OCI-LY1 (cell line): Measurements from ENCODE around the gene STK24.

ENCODE experiments used
- H2AFZ ChIP-seq: fragments of 200-600 bp; sonication (generic), shearing (Covaris generic); 2 replicates; pipeline ENCODE4 v1.6.0; 2014; ENCODE audit warnings: antibody characterized with exemption, mild to moderate bottlenecking, low read length
- H3F3A ChIP-seq: fragments of 200-600 bp; sonication (generic), shearing (Covaris generic); 2 replicates; pipeline ENCODE4 v1.6.0; 2014; ENCODE audit warnings: mild to moderate bottlenecking, antibody characterized with exemption, low read length, moderate library complexity; ENCODE audit not compliant: insufficient read depth
- H3K27ac ChIP-seq: fragments of 200-600 bp; sonication (generic); 2 replicates; pipeline ENCODE4 v1.5.1; 2014; ENCODE audit warnings: low read length, mixed run types, mild to moderate bottlenecking, low read depth; ENCODE audit not compliant: poor library complexity, severe bottlenecking
- H3K27me3 ChIP-seq: fragments of 200-600 bp; sonication (generic); 2 replicates; pipeline ENCODE4 v1.6.0; 2014; ENCODE audit warnings: antibody characterized with exemption, mild to moderate bottlenecking, low read length, moderate library complexity; ENCODE audit not compliant: insufficient read depth
- H3K36me3 ChIP-seq: fragments of 200-600 bp; sonication (generic); 2 replicates; pipeline ENCODE4 v1.6.1; 2014; ENCODE audit warnings: mild to moderate bottlenecking, antibody characterized with exemption, low read length, moderate library complexity, mixed read lengths; ENCODE audit not compliant: insufficient read depth
- H3K4me1 ChIP-seq: fragments of 200-600 bp; sonication (generic); 2 replicates; pipeline ENCODE4 v1.5.1; 2014; ENCODE audit warnings: mild to moderate bottlenecking, low read length, moderate library complexity; ENCODE audit not compliant: insufficient read depth, severe bottlenecking
- H3K4me2 ChIP-seq: fragments of 200-600 bp; sonication (generic), shearing (Covaris generic); 2 replicates; pipeline ENCODE4 v1.6.1; 2014; ENCODE audit warnings: low read length
- H3K4me3 ChIP-seq: fragments of 200-600 bp; sonication (generic); 2 replicates; pipeline ENCODE4 v1.5.1; 2014; ENCODE audit warnings: low read length, low read depth, mild to moderate bottlenecking, mixed read lengths; ENCODE audit not compliant: poor library complexity, severe bottlenecking
- H3K79me2 ChIP-seq: fragments of 200-600 bp; shearing (Covaris generic); 2 replicates; pipeline ENCODE4 v1.6.1; 2016; ENCODE audit warnings: mixed run types, low read length, mixed read lengths; ENCODE audit not compliant: insufficient read depth
- H3K9ac ChIP-seq: fragments of 200-600 bp; sonication (generic), shearing (Covaris generic); 2 replicates; pipeline ENCODE4 v1.6.1; 2014; ENCODE audit warnings: mild to moderate bottlenecking, low read length, mixed read lengths
- H3K9me2 ChIP-seq: fragments of 200-600 bp; sonication (generic), shearing (Covaris generic); 2 replicates; pipeline ENCODE4 v1.6.1; 2014; ENCODE audit warnings: low read depth, mild to moderate bottlenecking, low read length, mixed read lengths
- H3K9me3 ChIP-seq: fragments of 200-600 bp; shearing (Covaris generic); 2 replicates; pipeline ENCODE4 v1.6.1; 2014; ENCODE audit warnings: low read length, mixed read lengths
- H4K20me1 ChIP-seq: fragments of 200-600 bp; sonication (generic), shearing (Covaris generic); 2 replicates; pipeline ENCODE4 v1.6.0; 2016; ENCODE audit warnings: mild to moderate bottlenecking, low read length; ENCODE audit not compliant: insufficient read depth
- CTCF ChIP-seq: fragments of 200-600 bp; sonication (generic), shearing (Covaris generic); IDR thresholded peaks from 2 replicates; pipeline ENCODE4 v1.5.1; 2017; ENCODE audit warnings: mild to moderate bottlenecking, antibody characterized with exemption, low read length, moderate library complexity, mixed read lengths
- EZH2 ChIP-seq: fragments of 200-600 bp; sonication (generic), shearing (Covaris generic); IDR thresholded peaks from 2 replicates; pipeline ENCODE4 v1.8.0; 2017; ENCODE audit warnings: borderline replicate concordance, mixed run types, mild to moderate bottlenecking, antibody characterized with exemption, low read length, moderate library complexity, mixed read lengths

The STK24 gene

GRCh38 chr13:98549728-98550317, 27.1 kb downstream of the STK24 start:
- H3F3A ChIP-seq, result no peaks in the 10 kb centered on the region
- H3K9me2 ChIP-seq, result no peaks in the 10 kb centered on the region
- H3K4me1 ChIP-seq, result peaks cover 6% of the 10 kb centered on the region
- H3K36me3 ChIP-seq, result peaks cover 11% of the 10 kb centered on the region
- no peaks in the 10 kb centered on the region for H3K9me3 ChIP-seq
- no peak overlapping the region for H3K9ac ChIP-seq
- no peak overlapping the region for H3K4me2 ChIP-seq
- no peak overlapping the region for H3K27ac ChIP-seq
- H3K27me3 ChIP-seq, result no peaks in the 10 kb centered on the region
- H3K4me3 ChIP-seq, result no peak overlapping the region
- TF ChIP-seq EZH2 (no peak), CTCF (no peak)
- no peaks in the 10 kb centered on the region for H4K20me1 ChIP-seq
- no peak overlapping the region for H2AFZ ChIP-seq
- peaks cover 25% of the 10 kb centered on the region for H3K79me2 ChIP-seq

- H4K20me1 ChIP-seq, result no peaks in the 10 kb centered on the region
- H3K9me3 ChIP-seq, result no peaks in the 10 kb centered on the region
- H3K9me2 ChIP-seq, result no peaks in the 10 kb centered on the region
- H2AFZ ChIP-seq, result no peak overlapping the region
- H3K4me2 ChIP-seq, result no peak overlapping the region
- H3K4me1 ChIP-seq, result peaks cover 7% of the 10 kb centered on the region
- peaks cover 25% of the 10 kb centered on the region for H3K79me2 ChIP-seq
- H3F3A ChIP-seq, result no peaks in the 10 kb centered on the region
- no peaks in the 10 kb centered on the region for H3K27me3 ChIP-seq
- H3K36me3 ChIP-seq, result peaks cover 11% of the 10 kb centered on the region
- no peak overlapping the region for H3K9ac ChIP-seq
- no peak overlapping the region for H3K27ac ChIP-seq
- TF ChIP-seq EZH2 (no peak), CTCF (no peak)
- no peak overlapping the region for H3K4me3 ChIP-seq
Observed at GRCh38 chr13:98549006-98549727, 27.7 kb downstream of the STK24 start.

- Histone ChIP-seq H2AFZ (no peak overlapping the region), H4K20me1 (no peaks in the 10 kb centered on the region), H3K4me3 (no peak overlapping the region), H3K4me1 (peaks cover 14% of the 10 kb centered on the region), H3K9ac (no peak overlapping the region), H3K9me3 (no peaks in the 10 kb centered on the region), H3K27ac (no peak overlapping the region), H3K79me2 (peaks cover 28% of the 10 kb centered on the region), H3K9me2 (no peaks in the 10 kb centered on the region), H3K27me3 (no peaks in the 10 kb centered on the region), H3K4me2 (no peak overlapping the region), H3K36me3 (peaks cover 11% of the 10 kb centered on the region), H3F3A (no peaks in the 10 kb centered on the region)
- TF ChIP-seq CTCF (no peak), EZH2 (no peak)
Observed at GRCh38 chr13:98548230-98548629, 28.7 kb downstream of the STK24 start.
